SK-N-SH treated with all-trans-retinoic acid at 6 μM for 48 hours (cell line): ENCODE measurements around the gene TMEM190.

Source experiments
- ATAC-seq: fragments of 200-7000 bp; cut with Tn5 transposase; 3 replicates; pipeline ENCODE4 v1.9.1; 2020; ENCODE audit warnings: mild to moderate bottlenecking, moderate library complexity
- ARNTL ChIP-seq: fragments of 450-650 bp; formaldehyde crosslinking; IDR thresholded peaks from 2 replicates; pipeline ENCODE4 v1.5.0; 2020; ENCODE audit warnings: low read depth, mild to moderate bottlenecking, moderate library complexity, borderline replicate concordance
- BACH2 ChIP-seq: fragments of 250-450 bp; sonication (Bioruptor Pico); IDR thresholded peaks from 2 replicates; pipeline ENCODE4 v1.9.0; 2021; ENCODE audit warnings: mild to moderate bottlenecking, borderline replicate concordance
- CREB5 ChIP-seq: fragments of 250-450 bp; sonication (Bioruptor Pico); IDR thresholded peaks from 2 replicates; pipeline ENCODE4 v1.5.1; 2020; ENCODE audit warnings: low read depth, mild to moderate bottlenecking, moderate library complexity
- CSDC2 ChIP-seq: fragments of 250-450 bp; sonication (Bioruptor Pico); IDR thresholded peaks from 2 replicates; pipeline ENCODE4 v1.5.0; 2020; ENCODE audit warnings: mild to moderate bottlenecking, moderate library complexity
- CSRNP3 ChIP-seq: fragments of 250-450 bp; sonication (Bioruptor Pico); IDR thresholded peaks from 2 replicates; pipeline ENCODE4 v1.5.1; 2021; ENCODE audit warnings: mild to moderate bottlenecking, moderate library complexity
- ESRRG ChIP-seq: fragments of 250-450 bp; sonication (Bioruptor Pico); IDR thresholded peaks from 2 replicates; pipeline ENCODE4 v1.6.1; 2021; ENCODE audit warnings: mild to moderate bottlenecking
- GLIS3 ChIP-seq: fragments of 250-450 bp; sonication (Bioruptor Pico); IDR thresholded peaks from 2 replicates; pipeline ENCODE4 v1.5.0; 2020; ENCODE audit warnings: mild to moderate bottlenecking, moderate library complexity
- ISL1 ChIP-seq: fragments of 250-450 bp; sonication (Bioruptor Pico); IDR thresholded peaks from 2 replicates; pipeline ENCODE4 v2.1.2; 2022; ENCODE audit warnings: mild to moderate bottlenecking, moderate library complexity
- OSR1 ChIP-seq: fragments of 250-450 bp; sonication (Bioruptor Pico); IDR thresholded peaks from 2 replicates; pipeline ENCODE4 v1.8.0; 2022; ENCODE audit warnings: moderate library complexity, mild to moderate bottlenecking, inconsistent platforms
- PATZ1 ChIP-seq: fragments of 250-450 bp; sonication (Bioruptor Pico); IDR thresholded peaks from 2 replicates; pipeline ENCODE4 v1.8.0; 2020; ENCODE audit warnings: mild to moderate bottlenecking, moderate library complexity, borderline replicate concordance
- POU6F1 ChIP-seq: fragments of 250-450 bp; sonication (Bioruptor Pico); IDR thresholded peaks from 2 replicates; pipeline ENCODE4 v1.8.0; 2021; ENCODE audit warnings: low read depth, mild to moderate bottlenecking, moderate library complexity, borderline replicate concordance
- PPARA ChIP-seq: fragments of 250-450 bp; sonication (Bioruptor Pico); IDR thresholded peaks from 2 replicates; pipeline ENCODE4 v1.5.0; 2020; ENCODE audit warnings: mild to moderate bottlenecking, borderline replicate concordance
- RARB ChIP-seq: fragments of 250-450 bp; sonication (Bioruptor Pico); IDR thresholded peaks from 2 replicates; pipeline ENCODE4 v1.8.0; 2021; ENCODE audit warnings: mild to moderate bottlenecking, moderate library complexity
- SNAI2 ChIP-seq: fragments of 250-450 bp; sonication (Bioruptor Pico); IDR thresholded peaks from 2 replicates; pipeline ENCODE4 v1.5.0; 2020; ENCODE audit warnings: mild to moderate bottlenecking, moderate library complexity
- TCF4 ChIP-seq: fragments of 250-450 bp; sonication (Bioruptor Pico); IDR thresholded peaks from 2 replicates; pipeline ENCODE4 v1.8.0; 2021; ENCODE audit warnings: mild to moderate bottlenecking, moderate library complexity, borderline replicate concordance
- TOX ChIP-seq: fragments of 250-450 bp; sonication (Bioruptor Pico); IDR thresholded peaks from 2 replicates; pipeline ENCODE4 v1.8.0; 2021; ENCODE audit warnings: mild to moderate bottlenecking, moderate library complexity, borderline replicate concordance
- TSHZ2 ChIP-seq: fragments of 250-450 bp; sonication (Bioruptor Pico); IDR thresholded peaks from 2 replicates; pipeline ENCODE4 v1.5.0; 2020; ENCODE audit warnings: mild to moderate bottlenecking, moderate library complexity
- ZC3H10 ChIP-seq: fragments of 250-450 bp; sonication (Bioruptor Pico); IDR thresholded peaks from 2 replicates; pipeline ENCODE4 v1.5.1; 2021; ENCODE audit warnings: mild to moderate bottlenecking, moderate library complexity
- ZFP3 ChIP-seq: fragments of 250-450 bp; sonication (Bioruptor Pico); IDR thresholded peaks from 2 replicates; pipeline ENCODE4 v1.5.0; 2020; ENCODE audit warnings: mild to moderate bottlenecking, moderate library complexity
- ZFP30 ChIP-seq: fragments of 450-650 bp; formaldehyde crosslinking; IDR thresholded peaks from 2 replicates; pipeline ENCODE4 v1.5.0; 2022; ENCODE audit warnings: mild to moderate bottlenecking, moderate library complexity
- ZNF565 ChIP-seq: fragments of 450-650 bp; formaldehyde crosslinking; conservative IDR thresholded peaks from 2 replicates; pipeline ENCODE4 v1.5.0; 2020; ENCODE audit warnings: low read depth, mild to moderate bottlenecking, moderate library complexity
- ZNF70 ChIP-seq: fragments of 450-650 bp; formaldehyde crosslinking; IDR thresholded peaks from 2 replicates; pipeline ENCODE4 v1.5.0; 2020; ENCODE audit warnings: mild to moderate bottlenecking, moderate library complexity
- ZNF8 ChIP-seq: fragments of 450-650 bp; formaldehyde crosslinking; IDR thresholded peaks from 2 replicates; pipeline ENCODE4 v1.5.0; 2020; ENCODE audit warnings: mild to moderate bottlenecking, moderate library complexity

The TMEM190 gene

GRCh38 chr19:55360902-55361301 lies 15.7 kb upstream of the TMEM190 start:
- TF ChIP-seq BACH2, result no peak
- TF ChIP-seq ZNF70 (CRISPR knock-in tag), result no peak
- TF ChIP-seq CSRNP3 (CRISPR knock-in tag), result no peak
- no peak for TF ChIP-seq ISL1
- no peak for TF ChIP-seq CSDC2 (CRISPR knock-in tag)
- no peak for TF ChIP-seq ARNTL
- ATAC-seq, result no peak

GRCh38 chr19:55362174-55362989 lies 14.2 kb upstream of the TMEM190 start:
- TF ChIP-seq ISL1 (no peak), BACH2 (no peak), TSHZ2 (CRISPR knock-in tag) (no peak), ZFP30 (CRISPR knock-in tag) (no peak), RARB (CRISPR knock-in tag) (no peak), ZNF565 (CRISPR knock-in tag) (no peak), PATZ1 (CRISPR knock-in tag) (no peak), ZC3H10 (CRISPR knock-in tag) (no peak), TCF4 (CRISPR knock-in tag) (no peak), CSRNP3 (CRISPR knock-in tag) (no peak), PPARA (CRISPR knock-in tag) (no peak), ZFP3 (CRISPR knock-in tag) (no peak), ESRRG (no peak), ZNF8 (no peak), ZNF70 (CRISPR knock-in tag) (no peak), OSR1 (no peak), TOX (CRISPR knock-in tag) (no peak)

GRCh38 chr19:55362990-55363716 lies 13.5 kb upstream of the TMEM190 start, which contains the start of gene GARIN5B:
GARIN5B (minus strand) TSS chr19:55363260; CDS start chr19:55363066, 194 bp downstream.
- no peak; the same call in 2 of the 3 replicates for ATAC-seq
- no peak for TF ChIP-seq PPARA (CRISPR knock-in tag)
- TF ChIP-seq RARB (CRISPR knock-in tag), result no peak
- no peak for TF ChIP-seq ZFP30 (CRISPR knock-in tag)
- no peak for TF ChIP-seq TSHZ2 (CRISPR knock-in tag)
- no peak for TF ChIP-seq SNAI2
- TF ChIP-seq BACH2, result no peak
- no peak for TF ChIP-seq ARNTL
- TF ChIP-seq GLIS3 (CRISPR knock-in tag), result no peak
- TF ChIP-seq TCF4 (CRISPR knock-in tag), result no peak
- no peak for TF ChIP-seq ZNF8
- no peak for TF ChIP-seq CREB5 (CRISPR knock-in tag)
- no peak for TF ChIP-seq ISL1
- TF ChIP-seq POU6F1 (CRISPR knock-in tag), result no peak
- no peak for TF ChIP-seq ZC3H10 (CRISPR knock-in tag)

More at GRCh38 chr19:55362174-55362989, 14.2 kb upstream of the TMEM190 start:
- ATAC-seq, result no peak
